Measurements from ENCODE around the gene SCAF4. TPM values are rescaled to one million over a fixed set of nuclear protein-coding genes. Genes with fewer than 3 reads are reported as not detected.
"Not testable (repeated sequence)": the region's sequence is repeated elsewhere in the genome, so short reads cannot be mapped to it uniquely, and the experiment has no call there.

Gene SCAF4
- total RNA-seq, 2 donors from 2014 or later, result 15.4 to 27.5 TPM

DNA sequence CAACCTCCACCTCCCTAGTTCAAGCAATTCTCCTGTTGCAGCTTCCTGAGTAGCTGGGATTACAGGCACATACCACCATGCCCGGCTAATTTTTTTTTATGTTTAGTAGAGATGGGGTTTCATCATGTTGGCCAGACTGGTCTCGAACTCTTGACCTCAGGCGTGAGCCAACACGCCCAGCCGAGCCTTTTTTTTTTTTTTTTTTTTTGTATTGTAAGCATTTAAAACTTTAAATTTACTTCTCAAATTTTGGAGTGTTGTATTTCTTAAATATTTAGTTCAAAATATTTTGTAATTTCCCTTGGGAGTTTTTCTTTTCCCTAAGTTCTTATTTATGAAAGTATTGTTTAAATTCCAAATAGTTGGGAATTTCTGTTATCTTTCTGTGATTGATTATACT lies 9.2 kb upstream of the SCAF4 start:
- Histone ChIP-seq H3K27ac (no peak overlapping the region), H3K4me1 (ENCODE audit: control insufficient read depth in 1 of 2, low read depth in 2 of 2) (no peaks in the 10 kb centered on the region), H3K4me3 (no peak overlapping the region), H3K9me3 (no peaks in the 10 kb centered on the region), H3K27me3 (replicated peaks; ENCODE audit: insufficient read depth) (no peaks in the 10 kb centered on the region), H3K36me3 (no peaks in the 10 kb centered on the region)
- TF ChIP-seq, protein P1, sequence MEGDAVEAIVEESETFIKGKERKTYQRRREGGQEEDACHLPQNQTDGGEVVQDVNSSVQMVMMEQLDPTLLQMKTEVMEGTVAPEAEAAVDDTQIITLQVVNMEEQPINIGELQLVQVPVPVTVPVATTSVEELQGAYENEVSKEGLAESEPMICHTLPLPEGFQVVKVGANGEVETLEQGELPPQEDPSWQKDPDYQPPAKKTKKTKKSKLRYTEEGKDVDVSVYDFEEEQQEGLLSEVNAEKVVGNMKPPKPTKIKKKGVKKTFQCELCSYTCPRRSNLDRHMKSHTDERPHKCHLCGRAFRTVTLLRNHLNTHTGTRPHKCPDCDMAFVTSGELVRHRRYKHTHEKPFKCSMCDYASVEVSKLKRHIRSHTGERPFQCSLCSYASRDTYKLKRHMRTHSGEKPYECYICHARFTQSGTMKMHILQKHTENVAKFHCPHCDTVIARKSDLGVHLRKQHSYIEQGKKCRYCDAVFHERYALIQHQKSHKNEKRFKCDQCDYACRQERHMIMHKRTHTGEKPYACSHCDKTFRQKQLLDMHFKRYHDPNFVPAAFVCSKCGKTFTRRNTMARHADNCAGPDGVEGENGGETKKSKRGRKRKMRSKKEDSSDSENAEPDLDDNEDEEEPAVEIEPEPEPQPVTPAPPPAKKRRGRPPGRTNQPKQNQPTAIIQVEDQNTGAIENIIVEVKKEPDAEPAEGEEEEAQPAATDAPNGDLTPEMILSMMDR (IDR thresholded peaks at IDR 0.05), result no peak
- no peak for DNase-seq (ENCODE audit: low spot score)
- no peak for ATAC-seq (ENCODE audit: insufficient number of reproducible peaks, low FRiP score, low read depth)

DNA sequence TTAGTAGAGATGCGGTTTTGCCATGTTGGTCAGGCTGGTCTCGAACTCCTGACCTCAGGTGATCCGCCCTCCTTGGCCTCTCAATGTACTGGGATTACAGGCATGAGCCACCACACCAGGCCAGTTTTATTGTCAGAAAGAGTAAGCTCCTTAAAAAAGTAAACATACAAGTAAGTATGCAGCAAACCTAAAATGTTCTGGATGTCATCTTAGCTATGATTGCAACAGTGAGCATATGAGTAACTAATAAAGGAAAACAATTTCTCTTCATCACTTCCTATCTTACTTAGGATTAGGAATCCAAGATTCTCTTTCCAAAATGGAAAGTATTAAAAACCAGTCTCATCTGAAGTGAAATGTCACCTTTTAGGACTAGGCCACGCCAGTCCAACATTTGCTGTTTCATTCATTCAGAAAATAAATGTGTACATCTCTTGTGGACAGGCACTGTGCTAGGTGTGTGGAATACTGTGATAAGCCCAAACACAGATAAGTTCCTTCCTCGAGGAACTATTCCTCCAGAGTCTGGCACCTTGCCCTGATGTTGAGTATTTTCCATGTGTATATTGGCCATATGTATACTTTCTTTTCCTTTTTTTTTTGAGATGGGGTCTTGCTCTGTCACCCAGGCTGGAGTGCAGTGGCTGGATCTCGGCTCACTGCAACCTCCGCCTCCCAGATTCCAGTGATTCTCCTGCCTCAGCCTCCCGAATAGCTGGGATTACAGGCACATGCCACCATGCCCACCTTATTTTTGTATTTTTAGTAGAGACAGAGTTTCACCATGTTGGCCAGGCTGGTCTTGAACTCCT lies 5.9 kb upstream of the SCAF4 start:
- DNase-seq (ENCODE audit: low spot score); H3K27ac ChIP-seq; ATAC-seq (ENCODE audit: insufficient number of reproducible peaks, low FRiP score, low read depth); H3K4me3 ChIP-seq; H3K4me1 ChIP-seq (ENCODE audit: control insufficient read depth in 1 of 2, low read depth in 2 of 2); H3K9me3 ChIP-seq; H3K27me3 ChIP-seq (replicated peaks; ENCODE audit: insufficient read depth); H3K36me3 ChIP-seq: not testable (repeated sequence)

DNA sequence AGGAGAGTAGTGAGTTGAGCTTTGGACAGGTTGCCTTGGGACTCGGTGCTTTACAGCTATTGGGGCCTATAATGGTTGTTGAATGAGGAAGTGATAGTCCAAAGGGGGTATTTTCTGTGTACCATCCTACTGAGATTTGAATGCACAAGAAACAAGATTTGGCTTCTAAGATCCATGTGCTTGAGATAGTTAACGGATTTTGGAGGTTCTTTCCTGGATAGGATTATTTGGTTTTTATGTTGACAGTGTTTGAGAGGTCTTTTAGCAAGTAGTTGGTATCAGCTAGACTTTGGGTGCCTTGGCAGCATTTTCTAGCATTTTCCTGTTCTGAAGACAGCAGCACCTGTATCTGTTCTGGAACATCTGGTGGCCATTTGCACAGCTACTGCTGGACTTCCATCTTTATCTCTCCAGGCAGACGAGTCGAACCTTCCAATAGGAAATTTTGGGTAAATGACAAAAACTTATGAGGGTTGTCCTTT lies 3.6 kb upstream of the SCAF4 start:
- H3K9me3 ChIP-seq, result no peaks in the 10 kb centered on the region
- no peaks in the 10 kb centered on the region for H3K36me3 ChIP-seq
- peaks cover 7 to 13% of the 10 kb centered on the region in 2 donors for H3K4me1 ChIP-seq (ENCODE audit: control insufficient read depth in 1 of 2, low read depth in 2 of 2)
- H3K27ac ChIP-seq, result no peak overlapping the region
- H3K27me3 ChIP-seq (replicated peaks; ENCODE audit: insufficient read depth), result no peaks in the 10 kb centered on the region
- no peak overlapping the region for H3K4me3 ChIP-seq
- ATAC-seq (ENCODE audit: insufficient number of reproducible peaks, low FRiP score, low read depth) (no peak), DNase-seq (ENCODE audit: low spot score) (no peak)
- TF ChIP-seq, protein P1 (IDR thresholded peaks at IDR 0.05), result no peak

DNA sequence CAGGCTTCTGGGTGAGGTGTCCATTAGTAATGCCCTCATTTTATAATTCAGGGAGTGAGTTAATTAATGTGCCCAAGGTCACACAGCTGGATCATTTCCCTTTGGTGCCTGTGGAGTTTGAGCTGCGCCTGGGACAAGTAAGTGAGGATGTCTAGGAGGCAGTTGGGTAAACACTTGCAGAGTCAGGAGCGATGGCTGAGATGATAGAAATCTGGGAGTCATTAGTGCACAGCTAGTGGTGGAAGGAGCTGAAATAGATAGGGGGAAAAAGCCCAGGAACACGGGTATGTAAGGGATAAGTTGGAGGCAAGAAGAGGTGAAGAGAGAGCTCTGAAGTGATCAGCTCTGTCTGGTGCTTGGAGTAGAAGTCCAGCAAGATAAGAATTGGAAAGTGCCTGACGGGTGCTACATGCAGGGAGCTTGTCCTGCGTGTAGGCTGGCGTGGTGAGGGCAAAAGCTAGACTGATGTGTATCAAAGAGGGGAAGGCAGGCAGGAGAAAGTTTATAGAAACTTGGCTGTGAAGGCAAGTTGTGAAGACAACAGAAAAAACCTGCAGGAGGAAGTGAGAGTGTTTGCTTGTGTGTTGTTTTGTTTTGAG lies 1.7 kb upstream of the SCAF4 start:
- no peaks in the 10 kb centered on the region for H3K36me3 ChIP-seq
- DNase-seq (ENCODE audit: low spot score) (no peak), ATAC-seq (ENCODE audit: insufficient number of reproducible peaks, low FRiP score, low read depth) (no peak)
- no peak overlapping the region for H3K4me3 ChIP-seq
- TF ChIP-seq, protein P1 (IDR thresholded peaks at IDR 0.05), result no peak
- H3K9me3 ChIP-seq, result no peaks in the 10 kb centered on the region
- H3K4me1 ChIP-seq (ENCODE audit: control insufficient read depth in 1 of 2, low read depth in 2 of 2), result peaks cover 20 to 31% of the 10 kb centered on the region in 2 donors
- no peaks in the 10 kb centered on the region for H3K27me3 ChIP-seq (replicated peaks; ENCODE audit: insufficient read depth)
- H3K27ac ChIP-seq, result peak overlapping the region in 1 of 2 donors; percentile 56

DNA sequence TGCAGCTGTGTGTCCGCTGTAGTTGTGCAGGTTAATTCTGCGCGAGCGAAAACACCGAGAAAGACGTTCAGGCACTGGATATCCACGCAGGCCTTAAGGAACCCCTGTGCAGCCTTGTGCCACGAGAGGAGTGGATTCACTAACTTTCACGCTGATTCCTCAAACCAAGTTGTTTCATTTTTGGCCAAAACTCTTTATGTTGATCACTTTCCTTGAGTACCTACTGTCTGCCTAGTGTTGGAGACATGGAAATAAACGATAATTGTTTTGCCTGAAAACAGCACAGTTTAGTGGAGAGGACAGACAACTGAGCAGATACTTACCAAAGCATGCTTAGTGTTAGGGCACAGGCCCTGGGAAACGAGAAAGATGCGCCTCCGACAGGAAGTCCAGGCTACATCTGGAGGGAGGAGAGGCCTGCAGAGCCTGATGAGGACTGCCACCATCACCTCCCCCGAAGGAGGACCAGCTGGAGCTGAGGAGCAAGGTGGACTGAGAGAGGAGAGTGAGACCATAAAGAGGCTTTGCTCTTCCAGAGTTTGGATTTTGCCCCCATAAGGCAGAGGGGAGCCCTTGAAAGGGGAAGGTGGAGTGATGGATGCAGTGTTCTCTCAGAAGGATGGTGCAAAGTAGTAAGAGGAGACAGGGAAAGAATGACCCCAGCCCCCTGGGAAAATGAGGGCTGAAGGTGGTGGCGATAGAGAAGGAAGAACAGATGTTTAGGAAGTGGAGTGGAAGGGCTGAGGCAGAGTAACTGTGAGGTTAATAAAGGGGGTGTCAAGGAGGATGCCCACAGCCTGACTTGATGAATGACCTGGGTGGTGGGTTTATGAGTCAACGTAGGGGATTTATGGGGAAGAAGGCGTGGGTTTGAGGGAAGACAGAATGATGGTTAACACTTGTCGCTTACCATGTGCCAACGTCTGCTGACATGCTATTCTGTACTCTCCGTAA lies 956 bp upstream of the SCAF4 start:
- no peak for DNase-seq (ENCODE audit: low spot score)
- peak overlapping the region; percentile 53 to 56 for H3K27ac ChIP-seq
- no peaks in the 10 kb centered on the region for H3K27me3 ChIP-seq (replicated peaks; ENCODE audit: insufficient read depth)

More for the DNA sequence above, 956 bp upstream of the SCAF4 start:
- Histone ChIP-seq H3K36me3 (no peaks in the 10 kb centered on the region), H3K9me3 (no peaks in the 10 kb centered on the region), H3K4me1 (ENCODE audit: control insufficient read depth in 1 of 2, low read depth in 2 of 2) (peaks cover 25 to 39% of the 10 kb centered on the region in 2 donors), H3K4me3 (peak overlapping the region; percentile 98)
- ATAC-seq (ENCODE audit: insufficient number of reproducible peaks, low FRiP score, low read depth), result no peak
- TF ChIP-seq, protein P1 (IDR thresholded peaks at IDR 0.05), result no peak
